ENCODE results near the gene GGCT. TPM values are rescaled to one million over a fixed set of nuclear protein-coding genes. Genes with fewer than 3 reads are reported as not detected.

The GGCT gene
- total RNA-seq, 2 donors from 2014 or later, result 46.4 to 48.9 TPM

DNA sequence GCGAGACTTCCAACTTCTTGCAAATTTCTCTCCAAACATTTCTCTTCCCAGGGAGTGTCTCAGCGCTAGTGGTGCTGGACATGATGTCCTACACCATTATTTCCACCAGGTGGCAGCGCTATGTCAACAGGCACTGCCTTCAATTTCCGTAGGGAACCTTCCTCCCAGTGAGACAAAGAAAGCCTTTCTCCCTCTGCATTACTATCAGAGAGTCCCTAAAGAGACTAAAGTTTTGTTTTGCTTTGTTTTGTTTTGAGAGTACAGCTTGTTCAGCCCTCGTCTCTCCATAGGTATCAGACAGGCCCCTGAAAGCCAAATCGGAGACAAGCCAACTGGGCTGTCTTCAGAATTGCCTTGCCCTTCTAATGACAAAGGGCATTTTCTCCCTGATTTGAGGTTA, 44.2 kb upstream of the GGCT start:
- peak overlapping the region; percentile 87 for H3K27ac ChIP-seq (ENCODE audit: low read depth, low read length)
- peaks cover 95% of the 10 kb centered on the region for H3K27me3 ChIP-seq (ENCODE audit: control insufficient read depth, insufficient read depth, low read length, poor library complexity, severe bottlenecking)
- no peak overlapping the region for H3K9ac ChIP-seq (ENCODE audit: extremely low read depth, low read length, poor library complexity, severe bottlenecking)
- Mint-ChIP-seq H3K36me3 (ENCODE audit: low read depth) (no peaks in the 10 kb centered on the region), H3K4me1 (peaks cover 18% of the 10 kb centered on the region), H3K27me3 (ENCODE audit: insufficient read depth) (peaks cover 75% of the 10 kb centered on the region), H3K27ac (peak overlapping the region; percentile 84), H3K9me3 (peaks cover 3% of the 10 kb centered on the region), H3K4me3 (no peak overlapping the region)
- no peaks in the 10 kb centered on the region for H3K9me3 ChIP-seq (ENCODE audit: control insufficient read depth, low read length)
- 10 to 11% methylated on average over 5 to 6 of the region's 6 CpGs for WGBS, 2 experiments (ENCODE audit: insufficient coverage in 1 of 2, insufficient read length in 1 of 2)
- H3K36me3 ChIP-seq (ENCODE audit: control insufficient read depth, insufficient read depth, low read length), result no peaks in the 10 kb centered on the region
- TF ChIP-seq, protein P1, sequence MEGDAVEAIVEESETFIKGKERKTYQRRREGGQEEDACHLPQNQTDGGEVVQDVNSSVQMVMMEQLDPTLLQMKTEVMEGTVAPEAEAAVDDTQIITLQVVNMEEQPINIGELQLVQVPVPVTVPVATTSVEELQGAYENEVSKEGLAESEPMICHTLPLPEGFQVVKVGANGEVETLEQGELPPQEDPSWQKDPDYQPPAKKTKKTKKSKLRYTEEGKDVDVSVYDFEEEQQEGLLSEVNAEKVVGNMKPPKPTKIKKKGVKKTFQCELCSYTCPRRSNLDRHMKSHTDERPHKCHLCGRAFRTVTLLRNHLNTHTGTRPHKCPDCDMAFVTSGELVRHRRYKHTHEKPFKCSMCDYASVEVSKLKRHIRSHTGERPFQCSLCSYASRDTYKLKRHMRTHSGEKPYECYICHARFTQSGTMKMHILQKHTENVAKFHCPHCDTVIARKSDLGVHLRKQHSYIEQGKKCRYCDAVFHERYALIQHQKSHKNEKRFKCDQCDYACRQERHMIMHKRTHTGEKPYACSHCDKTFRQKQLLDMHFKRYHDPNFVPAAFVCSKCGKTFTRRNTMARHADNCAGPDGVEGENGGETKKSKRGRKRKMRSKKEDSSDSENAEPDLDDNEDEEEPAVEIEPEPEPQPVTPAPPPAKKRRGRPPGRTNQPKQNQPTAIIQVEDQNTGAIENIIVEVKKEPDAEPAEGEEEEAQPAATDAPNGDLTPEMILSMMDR (conservative IDR thresholded peaks at IDR 0.05), result peak; percentile 87
- peaks cover 4% of the 10 kb centered on the region for H3K4me1 ChIP-seq (ENCODE audit: control insufficient read depth, insufficient read depth, low read length)
- peak; percentile 91 for DNase-seq
- no peak overlapping the region for H3K4me3 ChIP-seq (ENCODE audit: low read length)

DNA sequence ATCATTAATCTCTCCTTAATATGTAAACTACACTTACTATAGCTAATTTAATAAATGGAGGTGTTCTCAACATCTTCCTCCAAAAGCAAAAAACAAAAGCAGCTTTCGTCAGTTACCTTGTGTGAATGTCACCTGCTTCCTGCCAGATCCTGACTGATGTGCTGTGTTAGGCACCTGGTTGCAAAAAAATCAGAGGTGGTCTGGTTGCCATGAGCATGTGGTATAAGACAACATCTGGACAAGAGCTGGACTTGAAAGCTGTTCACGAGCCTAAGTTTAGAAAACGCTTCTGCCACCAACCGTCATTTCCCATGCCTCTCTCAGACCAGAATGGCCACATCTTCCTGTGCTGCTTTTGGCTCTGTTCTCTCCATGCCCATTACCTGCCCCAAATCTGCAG, 42.0 kb upstream of the GGCT start:
- Histone ChIP-seq H3K27ac (ENCODE audit: low read depth, low read length) (no peak overlapping the region), H3K27me3 (ENCODE audit: control insufficient read depth, insufficient read depth, low read length, poor library complexity, severe bottlenecking) (peaks cover 96% of the 10 kb centered on the region), H3K4me1 (ENCODE audit: control insufficient read depth, insufficient read depth, low read length) (peaks cover 4% of the 10 kb centered on the region), H3K4me3 (ENCODE audit: low read length) (no peak overlapping the region), H3K36me3 (ENCODE audit: control insufficient read depth, insufficient read depth, low read length) (no peaks in the 10 kb centered on the region), H3K9ac (ENCODE audit: extremely low read depth, low read length, poor library complexity, severe bottlenecking) (no peak overlapping the region), H3K9me3 (ENCODE audit: control insufficient read depth, low read length) (peaks cover 3% of the 10 kb centered on the region)
- Mint-ChIP-seq H3K4me1 (peaks cover 18% of the 10 kb centered on the region), H3K9me3 (peaks cover 12% of the 10 kb centered on the region), H3K27me3 (ENCODE audit: insufficient read depth) (peaks cover 93% of the 10 kb centered on the region), H3K27ac (no peak overlapping the region), H3K4me3 (no peak overlapping the region), H3K36me3 (ENCODE audit: low read depth) (peaks cover 2% of the 10 kb centered on the region)
- TF ChIP-seq, protein P1 (conservative IDR thresholded peaks at IDR 0.05), result no peak
- WGBS, 2 experiments (ENCODE audit: insufficient coverage in 1 of 2, insufficient read length in 1 of 2), result 93 to 97% methylated on average over 3 to 4 of the region's 4 CpGs
- no peak for DNase-seq

DNA sequence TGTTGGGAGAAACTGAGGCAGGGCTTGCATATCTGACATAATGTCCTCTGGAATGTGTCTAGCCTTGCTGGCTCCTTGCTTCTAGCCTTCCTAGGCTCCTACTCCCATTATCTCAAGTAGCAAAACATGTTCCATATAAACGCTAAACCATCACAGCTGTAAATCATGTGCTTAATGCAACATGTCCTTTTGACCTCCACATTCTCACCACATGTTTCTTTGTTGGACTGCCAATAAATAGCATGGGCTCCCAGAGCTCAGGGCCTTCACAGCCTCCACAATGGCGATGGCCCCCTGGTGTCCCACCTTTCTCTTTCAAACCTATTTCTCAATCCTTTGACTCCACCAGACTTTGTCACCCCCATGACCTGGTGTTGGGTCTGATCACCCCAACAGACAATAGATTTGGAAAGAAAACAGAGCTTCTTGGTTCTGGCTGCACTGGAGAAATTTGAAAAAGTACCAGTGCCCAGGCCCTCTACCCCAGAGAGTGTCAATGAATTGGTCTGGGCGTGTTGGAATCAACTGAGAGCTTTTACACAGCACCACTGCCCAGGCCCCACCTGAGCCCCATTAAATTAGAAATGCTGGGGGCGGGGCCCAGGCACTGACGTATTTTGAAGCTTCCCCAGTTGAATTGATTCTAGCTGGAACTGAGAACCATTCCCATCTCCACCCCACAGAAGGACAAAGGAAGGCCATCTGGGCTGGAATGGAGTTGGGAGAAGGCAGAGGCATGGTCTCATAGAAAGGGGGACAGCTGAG, 41.3 kb upstream of the GGCT start:
- TF ChIP-seq, protein P1 (conservative IDR thresholded peaks at IDR 0.05), result no peak

More for the DNA sequence above, 41.3 kb upstream of the GGCT start:
- peaks cover 94% of the 10 kb centered on the region for H3K27me3 Mint-ChIP-seq (ENCODE audit: insufficient read depth)
- Histone ChIP-seq H3K4me1 (ENCODE audit: control insufficient read depth, insufficient read depth, low read length) (peaks cover 4% of the 10 kb centered on the region), H3K27ac (ENCODE audit: low read depth, low read length) (no peak overlapping the region), H3K9ac (ENCODE audit: extremely low read depth, low read length, poor library complexity, severe bottlenecking) (no peak overlapping the region), H3K9me3 (ENCODE audit: control insufficient read depth, low read length) (peaks cover 3% of the 10 kb centered on the region), H3K36me3 (ENCODE audit: control insufficient read depth, insufficient read depth, low read length) (no peaks in the 10 kb centered on the region), H3K4me3 (ENCODE audit: low read length) (no peak overlapping the region), H3K27me3 (ENCODE audit: control insufficient read depth, insufficient read depth, low read length, poor library complexity, severe bottlenecking) (peaks cover 96% of the 10 kb centered on the region)
- WGBS, 2 experiments (ENCODE audit: insufficient coverage in 1 of 2, insufficient read length in 1 of 2), result 87 to 100% methylated on average over 1 to 5 of the region's 5 CpGs
- H3K27ac Mint-ChIP-seq, result no peak overlapping the region
- peaks cover 18% of the 10 kb centered on the region for H3K4me1 Mint-ChIP-seq
- no peak for DNase-seq
- H3K4me3 Mint-ChIP-seq, result no peak overlapping the region
- H3K36me3 Mint-ChIP-seq (ENCODE audit: low read depth), result peaks cover 2% of the 10 kb centered on the region
- H3K9me3 Mint-ChIP-seq, result peaks cover 13% of the 10 kb centered on the region

Measured in endodermal cell (in vitro differentiated cells).